ENCODE data around the gene SCP2.

Gene SCP2

DNA sequence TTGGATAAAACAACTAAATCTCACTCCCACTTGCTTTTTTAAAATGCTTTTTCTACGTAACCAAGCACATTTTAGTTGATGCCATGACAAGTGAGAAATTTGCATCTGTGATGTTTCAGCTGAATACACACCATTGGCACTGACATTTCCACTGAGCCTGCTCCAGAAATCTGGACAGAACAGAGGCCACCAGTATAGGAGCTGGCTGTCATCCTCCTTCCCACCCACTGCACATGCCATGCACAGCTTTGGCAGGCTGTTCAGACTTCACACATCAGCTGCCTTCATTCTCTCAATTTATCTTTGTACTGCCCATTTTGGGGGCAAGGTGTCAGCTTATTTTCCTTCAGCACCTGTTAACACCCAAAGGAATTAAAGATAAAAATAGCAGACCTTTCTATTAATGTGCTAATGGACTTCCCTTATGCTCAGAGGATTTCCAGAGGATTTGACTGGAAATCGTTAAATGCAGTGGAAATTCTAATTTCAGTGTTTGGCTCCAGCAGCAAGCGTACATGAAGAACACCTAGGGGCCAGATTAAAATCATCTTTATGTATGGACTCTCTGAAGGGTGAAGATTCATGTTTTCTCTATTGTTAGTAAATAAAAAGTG lies 122.0 kb downstream of the SCP2 start:
- TF ChIP-seq CTCF (conservative IDR thresholded peaks at IDR 0.05; ENCODE audit: low read depth, low read length) = no peak
- DNase-seq (ENCODE audit: low read depth) = no peak
- H3K4me3 ChIP-seq (ENCODE audit: low read length) = no peak overlapping the region

DNA sequence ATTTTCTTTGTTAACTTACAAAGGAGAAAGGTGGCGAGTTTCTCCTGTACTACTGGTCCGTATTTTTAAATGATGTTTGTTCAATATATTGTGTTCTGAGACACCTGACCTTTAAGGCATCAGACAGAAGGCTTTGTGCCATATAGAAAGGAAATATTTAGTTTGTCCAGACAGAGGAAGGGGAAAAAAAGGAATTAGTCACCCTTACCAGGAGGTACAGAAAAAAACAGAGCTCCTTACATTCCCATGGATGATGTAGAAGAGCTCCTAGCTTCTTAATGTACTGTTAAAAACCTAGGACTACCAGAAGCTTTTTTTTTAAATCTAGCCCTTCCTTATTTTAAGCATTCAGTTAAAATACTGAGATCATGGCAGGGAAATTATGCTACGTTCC lies 122.5 kb downstream of the SCP2 start:
- no peak for TF ChIP-seq CTCF (conservative IDR thresholded peaks at IDR 0.05; ENCODE audit: low read depth, low read length)
- no peak for DNase-seq (ENCODE audit: low read depth)
- no peak overlapping the region for H3K4me3 ChIP-seq (ENCODE audit: low read length)

DNA sequence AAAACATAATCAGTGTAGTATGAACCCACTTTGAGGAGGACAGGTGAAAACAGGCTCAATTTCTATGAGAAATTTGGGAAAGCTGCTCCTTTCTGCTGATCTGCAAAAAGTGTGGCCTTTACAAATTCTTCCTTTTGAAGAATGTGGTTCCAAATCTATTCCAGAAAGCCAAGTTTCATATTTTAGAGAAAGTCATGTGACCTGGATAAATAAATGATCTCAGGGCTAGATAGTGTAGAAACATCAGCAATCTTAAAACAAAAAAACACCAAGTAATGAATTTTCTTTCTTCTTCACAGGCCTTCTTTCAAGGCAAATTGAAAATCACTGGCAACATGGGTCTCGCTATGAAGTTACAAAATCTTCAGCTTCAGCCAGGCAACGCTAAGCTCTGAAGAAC lies 123.2 kb downstream of the SCP2 start:
- DNase-seq (ENCODE audit: low read depth) = no peak
- no peak for TF ChIP-seq CTCF (conservative IDR thresholded peaks at IDR 0.05; ENCODE audit: low read depth, low read length)
- no peak overlapping the region for H3K4me3 ChIP-seq (ENCODE audit: low read length)

DNA sequence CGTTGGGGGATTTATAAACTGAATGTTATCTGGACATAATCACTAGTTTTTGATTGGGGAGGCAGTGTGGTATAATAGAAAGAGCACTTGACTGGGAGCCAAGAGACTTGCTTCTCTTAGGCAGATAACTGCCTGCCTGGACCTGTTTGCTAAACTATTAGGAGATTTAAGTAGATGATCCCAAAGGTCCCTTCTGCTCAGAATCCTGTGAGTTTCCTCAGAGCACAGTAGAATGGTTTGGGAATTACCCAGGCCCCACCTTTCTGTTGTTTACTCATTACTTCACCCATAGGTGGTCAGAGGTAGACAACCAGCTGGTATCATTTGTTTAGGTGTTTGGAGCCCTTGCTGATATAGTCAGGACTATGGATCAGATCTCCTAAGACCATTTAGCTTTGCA lies 124.6 kb downstream of the SCP2 start:
- no peak for TF ChIP-seq CTCF (conservative IDR thresholded peaks at IDR 0.05; ENCODE audit: low read depth, low read length)
- DNase-seq (ENCODE audit: low read depth) = no peak

DNA sequence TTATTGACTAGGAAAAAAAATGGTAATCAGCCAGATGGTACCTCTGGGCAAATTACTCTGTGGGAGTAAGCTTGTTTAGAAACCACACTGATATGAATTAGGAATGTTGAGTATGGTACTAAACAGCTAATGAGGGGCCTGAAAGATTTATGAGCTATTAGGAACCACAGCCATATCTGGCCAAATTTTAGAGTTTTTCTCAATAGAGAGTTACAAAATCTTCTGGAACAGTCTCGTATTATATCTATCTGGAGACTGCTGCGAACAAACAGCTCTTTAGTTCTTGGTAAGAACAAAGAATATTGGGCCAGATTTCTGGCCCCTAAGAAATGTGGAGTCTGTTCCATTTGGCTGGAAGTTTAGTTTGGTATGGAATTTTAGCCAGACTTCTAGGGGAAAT lies 130.1 kb downstream of the SCP2 start:
- no peak overlapping the region for H3K4me3 ChIP-seq (ENCODE audit: low read length)
- TF ChIP-seq CTCF (conservative IDR thresholded peaks at IDR 0.05; ENCODE audit: low read depth, low read length) = no peak
- DNase-seq (ENCODE audit: low read depth) = no peak

More for the DNA sequence above, 124.6 kb downstream of the SCP2 start:
- H3K4me3 ChIP-seq (ENCODE audit: low read length) = no peak overlapping the region

DNA sequence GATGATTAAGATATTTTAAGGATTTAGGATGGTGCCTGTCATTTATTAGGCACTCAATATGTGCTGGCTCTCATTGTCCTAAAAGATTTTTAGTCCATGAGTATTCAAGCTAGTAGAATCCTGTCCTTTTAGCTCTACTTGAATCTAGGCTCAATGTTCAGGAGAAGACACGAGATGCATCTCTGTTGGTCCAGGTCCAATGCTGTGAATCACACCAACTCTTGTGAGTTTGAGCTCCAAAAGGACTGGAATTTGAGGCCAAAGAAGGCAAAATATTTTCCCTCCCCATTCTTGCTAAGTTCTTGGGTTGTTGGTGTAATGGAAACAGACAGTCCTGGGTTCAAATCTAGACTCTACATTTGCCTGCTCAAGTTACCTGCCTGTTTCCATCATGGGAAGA lies 133.5 kb downstream of the SCP2 start:
- H3K4me3 ChIP-seq (ENCODE audit: low read length) = no peak overlapping the region
- DNase-seq (ENCODE audit: low read depth) = no peak
- TF ChIP-seq CTCF (conservative IDR thresholded peaks at IDR 0.05; ENCODE audit: low read depth, low read length) = no peak

- H3K4me3 ChIP-seq (ENCODE audit: low read length) = peak overlapping the region; percentile 50
- no peak for TF ChIP-seq CTCF (conservative IDR thresholded peaks at IDR 0.05; ENCODE audit: low read depth, low read length)
- no peak for DNase-seq (ENCODE audit: low read depth)
These were observed 134.2 kb downstream of the SCP2 start for GRCh38 chr1:53061123-53061858.

Data from retinal pigment epithelial cell (primary cell).